Vagina (tissue), 2 donors: ENCODE results near the gene PI16.
"Not testable (repeated sequence)": the region's sequence is repeated elsewhere in the genome, so short reads cannot be mapped to it uniquely, and the experiment has no call there.

Experiments used
- CTCF ChIP-seq, 3 experiments: fragments of 450-650 bp in 2 of 3; fragments of 200-600 bp in 1 of 3; sonication (generic) in 1 of 3; IDR thresholded peaks; one replicate each; pipeline ENCODE4 v1.5.1; 2017 to 2019; ENCODE audit warnings: antibody characterized with exemption in 3 of 3, mild to moderate bottlenecking in 2 of 3, moderate library complexity in 2 of 3
- POLR2AphosphoS5 ChIP-seq, 2 donors: sonication (generic); formaldehyde crosslinking; IDR thresholded peaks; one replicate each; pipeline ENCODE4 v1.9.0; 2017; ENCODE audit warnings: antibody characterized with exemption in 2 of 2, mild to moderate bottlenecking in 2 of 2, low read depth in 1 of 2; ENCODE audit not compliant: insufficient read depth in 1 of 2

GRCh38 chr6:36949076-36949475 is 5.5 kb upstream of the PI16 start:
- TF ChIP-seq POLR2AphosphoS5 (IDR thresholded peaks at IDR 0.05; ENCODE audit: insufficient read depth in 1 of 2, low read depth in 1 of 2); CTCF (IDR thresholded peaks at IDR 0.05): not testable (repeated sequence)
